Body of pancreas (tissue), 4 donors: ENCODE measurements around the gene MYO18B.

Experiments used
- POLR2A ChIP-seq, 3 donors: fragments of 450-650 bp; IDR thresholded peaks; one replicate each; pipeline ENCODE4 v1.6.1; 2016; ENCODE audit warnings: antibody characterized with exemption in 3 of 3, mild to moderate bottlenecking in 2 of 3
- TF ChIP-seq, protein P1 (sequence below), 7 experiments: fragments of 450-650 bp in 4 of 7; fragments of 200-600 bp in 3 of 7; sonication (generic) in 3 of 7; IDR thresholded peaks; one replicate each; pipeline ENCODE4 v1.5.1; 2016 to 2019; ENCODE audit warnings: antibody characterized with exemption in 7 of 7

DNA sequence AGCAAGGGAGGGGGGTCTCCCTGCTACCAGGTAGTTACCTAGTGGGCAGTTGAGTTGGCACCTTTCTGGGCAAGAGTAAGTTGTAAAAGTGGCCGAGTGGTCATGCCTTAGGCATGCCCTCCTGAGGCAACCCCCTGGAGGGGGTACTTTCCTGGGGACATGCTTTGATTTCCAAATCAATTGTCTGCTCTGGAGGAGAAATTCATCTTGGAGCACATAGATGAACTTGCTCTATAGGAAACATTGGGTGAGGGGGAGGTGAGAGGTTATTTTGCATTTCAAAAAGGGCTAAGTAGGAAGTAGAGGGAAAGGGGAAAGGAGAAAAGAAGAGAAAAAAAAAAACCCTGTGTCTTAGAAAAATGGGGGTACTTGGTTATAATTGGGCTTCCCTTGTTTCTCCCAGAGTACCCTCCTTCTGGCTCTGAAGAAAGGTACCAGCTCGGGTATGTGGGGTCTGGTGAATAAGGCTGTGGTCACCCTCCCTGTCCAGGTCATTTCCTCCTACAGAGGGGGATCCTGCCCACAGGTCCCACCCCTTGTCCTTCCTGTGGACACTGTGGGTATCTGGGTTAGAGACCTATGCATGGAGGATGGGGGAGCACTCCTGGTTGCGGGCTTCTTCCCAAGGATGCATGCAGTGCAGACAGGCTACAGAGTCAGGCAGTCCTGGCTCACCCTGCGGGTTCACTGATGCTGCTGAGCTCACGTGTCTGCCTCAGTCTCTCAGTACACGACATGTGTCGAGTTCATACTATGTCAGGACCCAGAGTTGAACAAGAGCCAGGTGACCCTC is 193.5 kb downstream of the MYO18B start:
- no peak for TF ChIP-seq POLR2A (IDR thresholded peaks at IDR 0.05)
- TF ChIP-seq, protein P1, sequence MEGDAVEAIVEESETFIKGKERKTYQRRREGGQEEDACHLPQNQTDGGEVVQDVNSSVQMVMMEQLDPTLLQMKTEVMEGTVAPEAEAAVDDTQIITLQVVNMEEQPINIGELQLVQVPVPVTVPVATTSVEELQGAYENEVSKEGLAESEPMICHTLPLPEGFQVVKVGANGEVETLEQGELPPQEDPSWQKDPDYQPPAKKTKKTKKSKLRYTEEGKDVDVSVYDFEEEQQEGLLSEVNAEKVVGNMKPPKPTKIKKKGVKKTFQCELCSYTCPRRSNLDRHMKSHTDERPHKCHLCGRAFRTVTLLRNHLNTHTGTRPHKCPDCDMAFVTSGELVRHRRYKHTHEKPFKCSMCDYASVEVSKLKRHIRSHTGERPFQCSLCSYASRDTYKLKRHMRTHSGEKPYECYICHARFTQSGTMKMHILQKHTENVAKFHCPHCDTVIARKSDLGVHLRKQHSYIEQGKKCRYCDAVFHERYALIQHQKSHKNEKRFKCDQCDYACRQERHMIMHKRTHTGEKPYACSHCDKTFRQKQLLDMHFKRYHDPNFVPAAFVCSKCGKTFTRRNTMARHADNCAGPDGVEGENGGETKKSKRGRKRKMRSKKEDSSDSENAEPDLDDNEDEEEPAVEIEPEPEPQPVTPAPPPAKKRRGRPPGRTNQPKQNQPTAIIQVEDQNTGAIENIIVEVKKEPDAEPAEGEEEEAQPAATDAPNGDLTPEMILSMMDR (IDR thresholded peaks at IDR 0.05), result no peak
